LNCAP (cell line): ENCODE data around the gene SMOC1.

Source experiments
- CTCF ChIP-seq: fragments of 450-650 bp; IDR thresholded peaks from 2 replicates; pipeline ENCODE4 v1.5.1; 2017; ENCODE audit warnings: mild to moderate bottlenecking

Gene SMOC1

GRCh38 chr14:70008284-70009262 is 129.4 kb downstream of the SMOC1 start:
- TF ChIP-seq CTCF, result no peak

GRCh38 chr14:70009961-70010360 is 130.7 kb downstream of the SMOC1 start:
- no peak for TF ChIP-seq CTCF

- no peak for TF ChIP-seq CTCF
Observed at GRCh38 chr14:70011098-70011497, 131.9 kb downstream of the SMOC1 start.

- no peak for TF ChIP-seq CTCF
Observed at GRCh38 chr14:70011708-70012107, 132.5 kb downstream of the SMOC1 start.

- TF ChIP-seq CTCF, result peak; percentile 88
Observed at GRCh38 chr14:70013271-70013873, 134.2 kb downstream of the SMOC1 start.

GRCh38 chr14:70014406-70015095 is 135.3 kb downstream of the SMOC1 start:
- TF ChIP-seq CTCF, result no peak

GRCh38 chr14:70018230-70018629 is 139.0 kb downstream of the SMOC1 start:
- no peak for TF ChIP-seq CTCF
